GM18867 (cell line): ENCODE data around the gene CATSPER4.

Experiments
- ATAC-seq: cut with Tn5 transposase; IDR thresholded peaks from one replicate; pipeline ENCODE4 v1.9.1; 2021; ENCODE audit warnings: mild to moderate bottlenecking, moderate library complexity; ENCODE audit not compliant: unreplicated experiment

CATSPER4 gene

DNA sequence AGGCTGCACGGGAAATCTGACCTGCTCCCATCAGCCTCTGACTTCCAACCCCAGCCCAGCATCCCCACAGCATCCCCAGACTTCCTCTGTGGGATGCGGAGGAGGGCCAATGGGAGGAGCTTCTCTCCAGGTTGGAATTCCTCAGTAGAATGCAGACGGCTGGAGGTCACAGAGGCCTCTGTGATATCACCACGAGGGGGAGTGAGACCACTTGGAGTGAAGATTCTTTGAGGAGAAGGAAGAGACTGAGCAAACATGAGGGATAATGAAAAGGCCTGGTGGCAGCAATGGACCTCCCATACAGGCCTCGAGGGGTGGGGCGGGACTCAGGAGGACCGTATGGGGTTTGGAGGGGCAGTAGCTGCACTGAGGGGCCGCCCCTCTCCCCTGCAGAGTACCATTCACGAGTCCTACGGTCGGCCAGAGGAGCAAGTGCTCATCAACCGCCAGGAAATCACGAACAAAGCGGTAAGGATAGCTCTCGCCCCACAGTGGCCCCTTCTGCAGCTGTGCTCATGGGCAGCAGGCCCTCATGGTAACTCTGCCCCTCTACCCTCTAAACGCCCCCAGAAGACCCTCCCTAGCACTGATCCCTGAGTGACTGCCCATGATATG lies at the start of gene CATSPER4:
Gene CATSPER4 (plus strand): TSS at position 230 of the 615 bp plus-strand sequence. CDS start 26 bp downstream, at position 256.
- no peak for ATAC-seq

DNA sequence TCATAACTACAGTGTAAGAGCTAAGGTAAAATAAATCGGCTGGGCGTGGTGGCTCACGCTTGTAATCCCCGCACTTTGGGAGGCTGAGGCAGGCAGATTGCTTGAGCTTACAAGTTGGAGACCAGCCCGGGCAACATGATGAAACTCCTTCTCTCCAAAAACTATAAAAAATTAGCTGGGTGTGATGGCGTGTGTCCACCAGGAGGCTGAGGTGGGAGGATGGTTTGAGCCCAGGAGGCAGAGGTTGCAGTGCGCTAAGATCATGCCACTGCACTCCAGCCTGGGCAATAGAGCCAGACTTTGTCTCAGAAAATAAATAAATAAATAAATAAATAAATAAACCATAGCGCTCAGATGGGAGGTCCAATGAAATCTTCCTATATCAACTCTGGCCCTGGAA lies 48.2 kb upstream of the CATSPER4 start:
- ATAC-seq: no peak

DNA sequence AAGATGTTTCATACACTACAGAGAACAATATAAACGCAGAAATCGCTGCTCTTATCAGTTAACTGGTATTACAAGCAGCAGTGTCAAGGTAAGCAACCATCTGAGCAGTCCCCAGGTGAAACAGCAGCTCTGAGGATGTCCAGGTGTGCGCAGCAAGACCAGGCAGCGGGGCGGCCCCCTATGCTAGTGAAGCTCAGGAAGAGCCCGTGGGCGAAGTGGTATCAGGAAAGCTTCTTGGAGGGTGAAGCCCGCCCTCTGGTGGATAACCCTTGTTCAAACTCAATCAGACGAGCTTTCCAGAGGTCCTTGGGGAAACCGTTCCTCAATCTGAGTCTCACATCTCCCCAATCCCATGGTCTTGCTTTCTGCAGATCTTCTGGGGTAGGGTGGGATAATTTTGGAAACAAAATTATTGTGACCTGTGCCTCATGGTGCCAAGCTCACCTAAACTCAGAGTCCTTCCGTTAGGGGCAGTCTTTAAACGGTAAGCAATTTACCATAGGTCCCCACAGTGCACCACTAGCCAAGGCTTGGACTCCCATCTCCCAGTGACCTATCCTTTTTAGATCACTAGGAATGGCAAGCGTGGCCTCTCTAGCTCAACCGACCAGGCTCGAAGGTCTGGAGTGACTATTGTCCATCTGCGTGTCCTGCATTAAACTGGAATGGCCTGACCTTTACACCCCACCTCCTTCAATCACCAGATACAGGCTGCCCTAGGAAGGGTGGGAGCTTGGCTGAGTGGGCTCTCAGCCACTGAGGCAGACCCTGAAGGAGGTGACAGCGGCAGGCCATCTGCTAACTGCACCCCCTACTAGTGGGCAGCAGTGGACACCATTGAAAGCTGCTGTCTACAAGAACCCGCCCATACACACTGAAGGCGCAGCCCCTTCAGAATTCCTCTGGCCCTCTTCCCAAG lies 45.1 kb upstream of the CATSPER4 start:
- ATAC-seq: no peak

DNA sequence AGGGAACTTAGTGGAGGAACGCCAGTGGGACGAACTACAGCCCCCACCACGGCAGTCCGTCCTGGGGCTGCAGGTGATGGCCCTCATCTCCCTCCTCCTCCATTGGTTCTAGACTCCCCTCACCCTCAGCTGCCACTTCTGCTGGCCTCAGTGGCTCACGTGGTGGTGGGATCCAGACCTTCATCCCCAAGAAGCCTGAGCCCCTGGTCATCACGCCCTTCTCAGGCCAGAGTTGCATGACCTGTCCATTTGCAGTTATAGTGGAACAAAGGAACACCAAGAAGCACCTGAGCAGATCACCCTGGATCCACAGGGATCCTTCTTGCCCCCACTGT lies 44.5 kb upstream of the CATSPER4 start:
- ATAC-seq: no peak

DNA sequence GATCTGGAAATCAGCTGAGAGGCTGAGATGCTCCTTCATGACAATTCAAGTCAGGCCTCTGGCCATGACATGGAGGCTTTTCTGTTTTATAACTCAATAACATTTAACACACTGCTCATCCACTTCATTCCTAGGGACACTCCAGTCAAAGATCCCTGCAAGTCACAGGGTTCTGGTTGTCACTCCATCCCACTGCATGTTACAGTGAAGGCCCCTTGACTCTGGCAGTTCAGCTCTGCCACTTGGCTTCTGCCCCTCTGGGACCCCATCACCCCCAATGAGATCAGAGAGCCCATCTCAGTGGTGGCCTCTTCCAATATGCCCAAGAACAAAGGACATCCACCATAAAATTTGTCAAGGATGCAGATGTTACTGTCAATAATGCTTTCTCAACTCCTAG lies 41.5 kb upstream of the CATSPER4 start:
- no peak for ATAC-seq

DNA sequence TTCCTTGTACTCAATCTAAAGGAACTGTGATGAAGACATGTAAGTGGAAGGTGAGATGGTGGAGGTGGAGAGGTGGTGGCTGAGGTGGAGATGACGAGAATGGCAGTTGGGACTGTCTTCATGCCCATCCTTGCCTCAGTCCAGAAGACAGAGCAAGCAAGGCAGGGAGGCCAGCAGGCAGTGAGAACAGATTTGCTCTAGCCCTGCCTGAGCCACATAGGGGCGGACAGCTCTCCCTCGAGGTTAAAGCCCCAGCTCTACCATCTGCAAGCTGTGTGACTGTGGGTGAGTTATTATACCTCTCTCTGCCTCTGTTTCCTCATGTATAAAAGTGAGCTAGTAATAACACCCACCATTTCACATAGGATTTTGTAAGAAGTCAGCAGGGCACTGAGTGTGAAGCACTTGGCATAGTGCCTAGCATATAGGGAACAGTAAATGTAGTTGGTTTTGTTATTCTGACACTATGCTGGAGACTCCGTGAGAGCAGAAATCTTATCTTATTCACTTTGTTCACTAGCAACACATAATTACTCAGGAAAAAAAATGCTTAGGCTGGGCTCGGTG lies 36.4 kb upstream of the CATSPER4 start:
- ATAC-seq: no peak

DNA sequence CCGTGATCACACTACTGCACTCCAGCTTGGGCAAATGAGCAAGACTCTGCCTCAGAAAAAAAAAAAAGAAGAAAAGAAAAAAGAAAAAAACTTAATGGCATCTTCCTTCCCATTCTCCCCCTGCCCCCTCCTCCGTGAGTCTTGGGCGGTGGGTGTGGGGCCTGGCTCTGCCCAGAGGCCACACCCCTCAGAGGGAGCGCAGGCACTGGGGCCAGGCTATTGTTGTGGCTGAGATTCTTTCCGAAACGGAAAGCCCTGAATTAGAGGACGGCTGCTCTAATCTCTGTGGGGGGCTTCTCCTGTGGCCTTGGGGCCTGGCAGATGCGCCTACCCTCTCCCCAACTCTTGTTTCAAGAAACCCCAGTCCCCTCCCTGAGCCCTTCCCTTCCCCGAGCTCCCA lies 35.7 kb upstream of the CATSPER4 start:
- ATAC-seq: no peak

DNA sequence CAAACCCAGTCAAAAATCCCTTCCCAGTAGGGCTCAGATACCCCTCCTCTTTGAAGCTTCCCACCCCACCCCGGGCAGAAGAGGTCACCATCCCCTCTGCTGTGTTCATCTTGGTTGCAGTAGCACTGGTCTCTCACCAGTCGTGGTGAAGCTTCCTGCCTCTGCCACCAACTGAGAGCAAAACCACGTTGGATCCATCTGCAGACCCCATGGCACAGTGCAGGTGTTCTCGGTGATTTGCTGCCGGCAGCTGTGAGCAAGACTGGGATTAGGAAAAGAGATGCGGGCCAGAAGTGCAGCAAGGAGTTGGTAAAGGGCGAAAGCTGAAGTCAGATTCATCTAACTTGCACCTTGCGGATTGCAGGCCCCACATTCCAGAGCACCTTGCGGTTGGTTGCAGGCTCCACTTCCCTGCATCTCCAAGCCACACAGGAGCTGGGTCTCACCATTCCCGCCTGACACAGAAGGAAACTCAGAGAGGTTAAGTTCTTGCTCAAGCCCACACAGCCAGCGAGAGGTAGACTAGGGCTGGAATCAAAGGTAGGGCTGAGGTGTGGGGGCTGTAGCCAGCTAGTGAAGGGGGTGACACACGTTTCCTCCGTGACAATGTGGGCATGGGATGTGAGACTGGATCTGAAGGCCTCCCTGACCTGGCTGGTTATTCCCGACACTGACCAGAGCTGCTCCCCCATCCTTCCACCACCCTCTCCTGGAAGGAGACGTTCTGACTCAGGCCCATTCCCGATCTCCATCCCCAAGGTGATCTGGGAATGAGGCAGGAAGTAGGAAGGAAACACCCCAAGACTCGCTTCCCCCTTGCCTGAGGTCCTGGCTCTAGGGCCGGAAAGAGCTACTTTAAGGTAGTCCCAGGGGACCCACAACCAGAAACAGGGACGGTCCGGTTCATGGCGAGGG lies 34.8 kb upstream of the CATSPER4 start:
- no peak for ATAC-seq

DNA sequence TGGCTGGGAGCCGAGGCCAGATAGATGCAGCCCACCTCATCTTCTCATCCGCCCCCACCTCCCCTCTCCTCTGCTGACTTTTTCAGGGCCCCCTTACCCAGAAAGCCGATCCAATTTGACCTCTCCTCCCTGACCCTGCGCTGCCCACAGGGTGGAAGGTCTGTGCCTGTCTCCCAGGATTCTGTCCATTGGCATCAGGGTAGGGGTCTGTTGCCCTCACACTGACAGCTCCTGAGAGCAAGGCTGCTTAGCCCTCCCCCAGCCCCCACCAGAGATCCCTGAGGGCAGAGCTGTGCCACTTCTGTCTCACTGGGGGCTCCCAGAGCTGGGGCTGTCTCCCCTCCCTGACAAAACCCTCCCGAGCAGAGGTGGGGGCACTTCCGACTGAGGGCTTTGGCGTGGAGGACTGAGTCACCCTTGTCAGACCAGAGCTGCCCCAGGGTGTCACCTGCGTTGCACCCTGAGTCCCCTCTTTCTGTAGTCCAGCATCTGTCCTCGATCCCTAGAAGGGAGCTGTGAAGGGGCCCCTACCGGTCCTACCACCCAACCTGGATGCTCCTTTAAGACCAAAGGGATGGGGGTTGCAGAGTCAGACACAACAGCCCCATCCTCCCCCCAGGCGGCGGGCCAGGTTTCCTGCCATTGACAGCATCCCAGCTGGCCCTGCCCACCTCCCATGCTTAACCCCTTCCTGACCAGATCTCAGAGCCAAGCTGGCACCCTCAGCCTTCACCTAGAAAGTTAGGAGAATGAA lies 33.9 kb upstream of the CATSPER4 start:
- ATAC-seq: no peak

DNA sequence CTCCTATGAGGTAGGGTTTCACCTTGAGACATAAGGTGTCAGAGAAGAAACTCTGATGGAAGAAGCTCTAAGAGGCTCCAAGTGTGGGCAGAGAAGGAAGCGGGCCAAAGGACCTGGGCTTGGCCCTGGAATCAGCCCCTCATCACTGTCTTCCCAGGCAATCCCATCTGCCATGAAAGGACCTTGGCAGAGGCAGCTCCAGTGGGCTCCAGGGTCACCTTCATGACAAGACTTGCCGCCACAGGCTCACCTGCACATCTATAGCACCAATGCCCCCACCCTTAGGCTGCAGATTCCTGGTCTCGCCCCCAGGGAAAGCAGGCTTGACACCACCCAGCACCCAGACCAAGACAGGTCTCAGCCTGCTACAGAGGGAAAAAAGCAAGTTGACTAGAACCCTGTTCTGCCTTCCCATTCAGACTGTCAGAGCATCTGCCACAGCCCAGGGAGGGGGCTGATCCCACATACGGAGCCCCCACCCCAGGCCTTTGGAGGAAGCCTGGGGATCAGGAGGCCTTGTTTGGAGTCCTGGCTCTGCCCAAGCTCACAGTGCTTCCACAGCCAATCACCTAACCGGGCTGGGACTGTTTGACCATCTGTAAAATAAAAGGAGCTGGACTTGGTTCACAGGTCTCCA lies 32.0 kb upstream of the CATSPER4 start:
- ATAC-seq: no peak

DNA sequence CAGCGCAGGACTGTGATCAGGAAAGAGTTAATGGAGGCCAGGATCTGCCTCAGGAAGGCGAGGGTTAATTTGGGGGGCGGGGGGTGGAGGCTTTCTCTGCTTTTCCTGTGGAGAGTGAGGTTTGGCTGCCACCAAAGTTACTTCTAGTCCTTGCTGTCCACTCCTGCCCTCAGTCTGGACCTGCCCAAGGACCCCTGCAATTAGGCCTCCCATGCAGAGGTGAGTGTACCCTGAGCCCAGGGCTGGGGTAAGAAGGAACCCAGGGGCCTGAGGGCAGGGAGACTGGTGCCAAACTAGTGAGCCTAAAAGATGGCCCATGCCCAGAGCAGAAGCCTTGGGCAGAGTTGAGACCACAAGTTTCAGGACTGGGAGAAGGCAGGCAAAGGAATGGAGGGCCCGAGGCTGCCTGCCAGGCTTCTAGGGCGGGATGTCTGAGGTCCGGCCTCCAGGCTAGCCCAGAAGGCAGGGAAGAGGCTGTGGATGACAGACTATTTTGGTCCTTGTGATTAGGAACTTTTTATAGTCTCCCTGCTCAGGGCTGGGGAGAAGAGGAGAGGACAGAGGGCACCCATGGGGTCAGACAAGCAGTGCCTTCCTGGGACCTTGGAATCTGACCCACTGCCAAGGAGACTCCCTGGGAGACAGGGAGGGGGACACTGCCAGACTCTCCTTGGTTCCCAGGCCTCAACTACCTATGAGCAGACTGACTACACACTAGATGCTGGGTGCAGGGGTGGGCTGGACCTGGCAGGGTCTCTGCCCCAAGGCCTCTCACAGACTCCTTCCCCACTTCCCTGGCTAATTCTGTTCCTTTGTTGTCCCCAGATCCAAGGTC lies 31.3 kb upstream of the CATSPER4 start, which contains the start of gene FAM110D:
Gene FAM110D (plus strand): TSS at position 172 of the 835 bp plus-strand sequence. CDS start 2,213 bp downstream, outside the sequence.
- ATAC-seq: no peak

DNA sequence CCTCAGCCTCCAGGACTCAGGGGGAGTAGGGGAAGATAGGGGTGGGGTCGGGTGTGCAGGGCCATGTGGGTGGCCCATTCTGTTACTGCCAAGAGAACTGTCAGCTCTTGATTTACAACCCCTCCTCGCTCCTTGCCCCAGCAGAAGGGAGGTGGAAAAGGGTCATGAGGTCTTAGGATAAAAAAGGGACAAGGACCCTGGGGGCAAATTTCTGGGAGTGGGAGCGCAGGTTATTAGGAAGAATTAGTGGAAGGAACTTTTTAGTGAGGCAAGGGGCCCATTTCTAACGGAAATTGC lies 30.7 kb upstream of the CATSPER4 start:
- ATAC-seq: no peak

DNA sequence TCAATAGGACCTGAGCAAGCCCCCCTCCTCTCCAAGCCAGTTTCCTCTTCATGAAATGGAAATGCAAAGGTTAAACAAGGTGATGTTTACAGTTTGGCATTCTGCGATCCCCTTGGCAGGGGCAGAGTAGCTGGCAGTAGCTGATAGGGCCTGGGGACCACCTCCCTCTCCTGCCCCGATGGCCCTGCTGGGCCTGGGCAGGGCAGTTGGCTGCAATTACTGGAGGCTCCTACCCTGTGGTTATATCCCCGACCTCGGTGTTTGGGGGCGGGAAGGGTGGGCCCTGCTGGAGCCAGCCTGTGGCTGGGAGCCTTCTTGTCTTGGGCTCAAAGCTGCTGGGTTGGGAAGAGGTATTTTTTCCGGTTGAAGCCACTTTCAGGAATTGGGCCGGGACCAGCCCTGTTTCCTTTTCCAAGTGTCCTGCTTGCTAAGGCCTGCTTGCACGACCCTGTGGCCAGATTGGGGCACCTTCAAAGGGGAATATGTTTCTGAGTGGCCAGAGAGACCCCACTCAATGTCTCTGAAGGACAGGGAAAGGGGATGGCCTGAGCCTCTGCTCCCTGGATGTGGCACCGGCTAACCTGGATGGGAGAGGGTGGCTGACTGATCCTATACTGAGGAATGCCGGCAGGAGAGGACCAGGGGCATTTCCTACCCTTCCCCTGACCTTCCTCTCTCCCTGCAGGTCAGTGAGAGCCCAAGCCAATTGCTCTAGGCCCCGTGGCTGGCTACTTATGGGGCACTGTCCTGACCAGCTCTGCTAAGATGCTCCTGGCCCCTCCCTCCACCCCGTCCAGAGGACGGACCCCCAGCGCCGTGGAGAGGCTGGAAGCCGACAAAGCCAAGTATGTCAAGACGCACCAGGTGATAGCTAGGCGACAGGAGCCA lies 29.6 kb upstream of the CATSPER4 start:
- no peak for ATAC-seq

DNA sequence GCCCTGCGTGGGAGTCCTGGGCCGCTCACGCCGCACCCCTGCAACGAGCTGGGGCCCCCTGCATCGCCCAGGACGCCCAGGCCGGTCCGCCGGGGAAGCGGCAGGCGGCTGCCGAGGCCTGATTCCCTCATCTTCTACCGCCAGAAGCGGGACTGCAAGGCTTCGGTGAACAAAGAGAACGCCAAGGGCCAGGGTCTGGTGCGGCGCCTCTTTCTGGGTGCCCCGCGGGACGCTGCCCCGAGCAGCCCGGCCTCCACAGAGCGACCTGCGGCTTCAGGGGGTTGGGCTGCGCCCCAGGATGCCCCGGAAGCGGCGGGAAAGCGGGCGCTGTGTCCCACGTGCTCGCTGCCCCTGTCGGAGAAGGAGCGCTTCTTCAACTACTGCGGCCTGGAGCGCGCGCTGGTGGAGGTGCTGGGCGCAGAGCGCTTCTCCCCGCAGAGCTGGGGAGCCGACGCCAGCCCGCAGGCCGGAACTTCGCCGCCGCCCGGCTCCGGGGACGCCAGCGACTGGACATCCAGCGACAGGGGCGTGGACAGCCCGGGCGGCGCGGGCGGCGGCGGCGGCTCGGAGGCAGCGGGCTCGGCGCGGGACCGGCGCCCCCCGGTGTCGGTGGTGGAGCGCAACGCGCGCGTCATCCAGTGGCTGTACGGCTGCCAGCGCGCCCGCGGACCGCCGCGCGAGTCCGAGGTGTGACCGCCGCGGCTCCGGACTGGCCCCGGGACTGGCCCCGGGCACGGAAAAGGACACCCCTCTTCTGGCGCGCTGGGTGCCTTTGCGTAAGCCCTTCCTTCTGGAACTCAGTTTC lies 28.8 kb upstream of the CATSPER4 start:
- no peak for ATAC-seq

DNA sequence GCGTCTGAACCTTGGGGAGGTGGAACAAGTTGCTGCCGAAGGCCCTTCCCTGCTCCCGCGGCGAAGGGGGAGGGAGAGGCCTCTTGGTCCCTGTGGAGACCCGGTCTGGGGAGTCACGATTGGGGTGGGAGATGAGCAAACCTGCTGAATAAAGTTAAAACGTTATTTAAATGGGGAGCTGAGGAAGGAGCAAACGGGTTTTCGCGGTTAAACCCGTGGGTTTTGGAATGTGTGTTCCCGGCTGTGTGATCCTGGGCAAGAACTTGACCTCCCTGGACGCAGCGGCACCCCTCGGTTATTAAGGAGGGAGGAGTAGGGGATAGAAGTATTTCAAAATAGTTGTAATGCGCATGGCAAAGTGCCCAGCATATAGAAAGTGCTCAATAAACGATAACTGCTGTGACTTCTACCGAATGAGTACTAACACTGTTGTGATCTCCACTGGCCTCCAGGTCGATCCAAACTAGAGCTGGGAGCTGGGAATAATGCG lies 28.1 kb upstream of the CATSPER4 start:
- ATAC-seq: no peak

DNA sequence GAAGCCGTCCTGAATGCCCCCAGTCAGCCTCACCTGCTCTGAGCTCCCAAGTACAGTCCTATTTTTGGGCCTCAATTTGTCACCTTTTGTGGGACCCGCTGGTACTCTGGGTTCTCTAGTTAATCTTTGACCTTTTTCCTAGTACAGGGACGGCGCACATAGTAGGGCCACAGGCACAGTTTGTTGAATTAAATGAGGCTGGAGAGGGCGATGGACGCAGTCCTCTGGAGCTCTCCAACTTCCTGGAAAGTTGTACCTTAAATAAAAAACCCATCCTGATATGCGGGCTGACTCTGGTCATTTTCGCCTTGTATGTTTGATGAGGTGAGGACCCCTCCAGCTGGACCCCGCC lies 26.7 kb upstream of the CATSPER4 start:
- no peak for ATAC-seq
